G401.6 (cell line): Measurements from ENCODE around the gene TRIM45.
"Not testable (repeated sequence)": the region's sequence is repeated elsewhere in the genome, so short reads cannot be mapped to it uniquely, and the experiment has no call there.

Experiments used
- FAIRE-seq: peaks from 2 replicates; lab custom pipeline; 2012; peaks lifted over from hg19 to GRCh38; lab: Jason Lieb, UNC

TRIM45 gene

GRCh38 chr1:117128323-117129079 lies 7.0 kb upstream of the TRIM45 start:
- peak; percentile 31 for FAIRE-seq

GRCh38 chr1:117127795-117128194 lies 6.2 kb upstream of the TRIM45 start:
- no peak for FAIRE-seq

DNA sequence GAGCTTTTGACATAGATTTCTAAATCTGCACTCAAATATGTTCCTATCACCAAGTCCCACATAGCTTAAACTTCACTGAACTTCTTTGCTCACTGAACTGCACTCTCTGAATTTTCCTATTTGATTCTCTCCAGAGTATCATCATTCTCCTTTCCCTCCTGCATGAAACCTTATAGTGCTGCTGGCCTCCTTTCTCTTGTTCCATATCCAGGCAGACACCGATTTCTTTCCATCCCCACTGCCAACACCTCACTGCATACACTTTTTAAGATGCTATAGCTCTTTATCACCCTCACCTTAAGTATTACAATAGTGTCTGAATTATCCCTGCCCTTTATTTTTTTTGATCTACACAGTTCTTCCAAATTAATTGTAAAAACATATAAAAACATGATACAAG lies 3.1 kb upstream of the TRIM45 start:
- no peak for FAIRE-seq

DNA sequence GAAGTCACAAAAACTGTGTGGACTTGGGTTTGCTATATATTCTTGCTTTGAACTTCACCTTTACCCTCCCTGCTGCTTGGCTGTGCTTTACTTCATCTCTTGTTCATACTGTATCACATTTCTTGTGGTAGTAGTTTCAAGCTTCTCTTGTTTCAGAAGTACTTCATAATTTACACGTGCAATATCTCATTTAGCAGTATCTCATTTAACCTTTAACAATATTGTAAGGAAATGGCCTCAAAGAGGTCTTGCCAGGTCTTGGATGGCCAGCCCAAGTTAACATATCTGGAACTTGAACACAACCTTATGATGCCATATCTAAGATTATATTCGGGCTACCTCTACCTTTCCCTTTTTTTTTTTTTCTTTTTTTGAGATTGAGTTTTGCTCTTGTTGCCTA lies 1.7 kb upstream of the TRIM45 start:
- no peak for FAIRE-seq

DNA sequence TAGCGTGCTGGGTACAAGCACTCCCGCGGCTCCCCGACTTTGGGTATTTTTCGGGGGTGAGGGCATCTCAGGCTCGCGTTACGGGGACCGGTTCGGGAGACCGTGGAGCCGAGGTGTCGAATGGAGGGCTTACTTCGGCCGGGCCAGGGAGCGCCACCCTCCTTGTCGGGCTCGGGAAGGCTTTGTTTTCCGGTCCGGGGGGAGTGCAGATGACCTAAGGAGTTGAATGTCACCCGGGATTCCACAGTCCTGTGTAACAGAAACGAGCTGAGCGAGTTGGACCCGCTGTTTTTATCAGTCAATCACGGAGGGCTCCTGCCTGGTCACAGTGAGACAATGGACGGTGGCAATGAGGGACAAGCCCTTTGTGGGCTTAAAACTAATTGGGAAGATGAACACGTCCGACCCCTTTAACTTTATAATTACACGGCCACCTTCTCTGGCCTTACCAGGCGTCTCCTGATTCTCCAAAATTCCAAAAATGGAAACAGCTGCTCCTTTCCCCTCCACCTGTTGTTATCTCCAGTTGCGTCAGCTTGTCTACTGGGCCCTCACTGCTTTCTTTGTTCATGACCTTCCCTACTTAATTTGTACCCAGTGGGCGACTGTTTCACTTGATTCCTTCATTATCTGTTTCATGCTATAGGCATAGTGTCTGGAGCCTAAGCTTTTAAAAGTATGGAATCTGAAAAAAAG lies 929 bp upstream of the TRIM45 start:
- no peak for FAIRE-seq

DNA sequence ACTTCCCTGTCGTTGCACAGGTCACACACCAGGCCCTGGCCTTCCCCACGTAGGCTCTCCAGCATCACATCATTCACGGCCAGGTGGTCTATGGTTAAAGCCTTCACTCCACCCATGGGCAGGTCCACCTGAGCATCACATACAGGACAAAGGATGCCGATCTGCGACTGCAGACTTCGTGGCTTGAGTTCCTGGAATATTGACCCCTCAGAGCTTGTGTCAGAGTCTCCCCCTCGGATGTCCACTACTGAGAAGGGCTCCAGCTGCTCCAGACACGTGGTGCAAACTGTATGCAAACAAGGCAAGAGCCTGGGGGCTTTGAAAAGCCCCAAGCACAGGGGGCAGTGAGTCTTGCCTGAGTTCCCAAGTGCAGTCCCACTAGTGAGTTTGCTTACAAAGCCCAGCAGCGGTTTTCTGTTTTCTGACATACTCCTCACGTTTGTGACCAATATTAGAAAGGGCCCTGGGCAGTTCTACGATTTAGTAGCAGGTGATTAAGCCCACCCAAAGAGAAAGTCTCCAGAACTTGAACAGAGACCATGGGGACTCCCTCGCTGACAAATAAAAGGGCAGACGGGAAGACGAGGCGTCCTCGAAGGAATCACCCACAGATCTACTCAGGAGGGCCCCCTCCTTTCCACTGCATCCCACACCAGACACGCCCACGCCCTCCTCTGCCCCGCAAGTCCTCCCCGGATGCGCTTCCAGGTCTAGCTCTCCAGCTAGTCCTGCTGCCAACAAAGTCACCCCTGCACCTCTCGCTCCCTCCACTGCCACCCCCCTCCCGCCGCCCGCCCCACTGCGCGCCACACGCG lies 568 bp downstream of the TRIM45 start:
- no peak for FAIRE-seq

DNA sequence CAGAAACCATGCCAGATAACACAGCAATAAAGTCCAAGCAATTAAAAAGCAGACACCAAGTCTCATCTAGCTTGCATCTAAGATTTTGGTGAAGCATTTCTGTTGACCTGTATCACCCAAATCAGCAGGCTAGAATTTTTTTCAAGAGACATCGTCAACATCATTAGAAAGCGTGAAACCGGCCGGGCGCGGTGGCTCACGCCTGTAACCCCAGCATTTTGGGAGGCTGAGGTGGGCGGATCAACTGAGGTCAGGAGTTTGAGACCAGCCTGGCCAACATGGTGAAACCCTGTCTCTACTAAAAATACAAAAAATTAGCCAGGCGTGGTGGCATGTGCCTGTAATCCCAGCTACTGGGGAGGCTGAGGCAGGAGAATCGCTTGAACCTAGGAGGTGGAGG lies 2.4 kb downstream of the TRIM45 start:
- not testable (repeated sequence) for FAIRE-seq

DNA sequence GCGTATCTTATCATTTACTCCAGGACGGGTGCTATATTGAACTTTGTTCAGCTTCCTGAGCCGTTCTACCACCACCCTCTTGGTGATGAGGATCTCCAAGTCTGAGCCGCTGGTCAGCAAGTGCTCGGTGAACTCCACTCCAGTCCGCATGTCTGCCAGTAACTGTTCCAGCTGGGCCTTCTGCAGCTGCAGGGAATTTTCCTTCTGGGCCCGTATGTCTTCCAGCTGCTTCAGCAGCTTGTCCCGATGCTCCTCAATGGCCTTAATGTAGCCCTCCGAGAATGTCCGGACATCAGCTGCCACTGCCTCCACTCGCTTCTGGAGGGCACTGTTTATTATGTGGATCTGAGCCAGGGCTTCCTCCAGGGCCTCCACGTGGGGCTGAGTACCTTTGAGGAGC lies 3.4 kb downstream of the TRIM45 start:
- FAIRE-seq: no peak

- FAIRE-seq: no peak
These were observed 3.9 kb downstream of the TRIM45 start for GRCh38 chr1:117117697-117118096.

GRCh38 chr1:117116784-117117130 lies 4.8 kb downstream of the TRIM45 start:
- FAIRE-seq: no peak

DNA sequence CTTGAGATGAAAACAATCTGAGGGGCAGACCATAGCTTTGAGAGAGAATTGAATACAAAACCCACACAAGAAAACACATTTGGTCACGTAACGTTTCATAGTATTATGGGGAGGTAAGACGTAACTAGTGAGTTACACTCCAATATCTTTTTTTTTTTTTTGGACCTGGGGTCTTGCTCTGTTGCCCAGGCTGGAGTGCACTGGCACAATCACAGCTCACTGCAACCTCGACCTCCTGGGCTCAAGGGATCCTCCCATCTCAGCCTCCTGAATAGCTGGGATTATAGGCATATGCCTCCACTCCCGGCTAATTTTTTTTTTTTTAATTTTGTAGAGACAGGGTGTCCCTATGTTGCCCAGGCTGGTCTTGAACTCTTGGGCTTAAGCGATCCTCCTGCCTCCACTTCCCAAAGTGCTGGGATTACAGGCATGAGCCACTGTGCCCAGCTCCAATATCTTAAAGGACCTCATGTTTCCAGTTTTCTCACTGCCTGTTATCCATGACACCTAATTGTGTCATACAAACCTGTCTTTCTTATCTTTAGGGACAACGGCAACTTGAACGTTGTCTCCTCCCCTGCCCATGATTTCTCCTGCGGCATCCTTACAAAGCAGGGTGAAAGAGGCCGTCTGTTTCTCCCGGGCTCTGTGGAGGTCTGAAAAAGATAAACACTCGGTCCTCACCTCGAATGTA lies 5.3 kb downstream of the TRIM45 start:
- FAIRE-seq: no peak

GRCh38 chr1:117114877-117115276 lies 6.7 kb downstream of the TRIM45 start:
- no peak for FAIRE-seq

GRCh38 chr1:117113199-117113598 lies 8.3 kb downstream of the TRIM45 start:
- no peak for FAIRE-seq

DNA sequence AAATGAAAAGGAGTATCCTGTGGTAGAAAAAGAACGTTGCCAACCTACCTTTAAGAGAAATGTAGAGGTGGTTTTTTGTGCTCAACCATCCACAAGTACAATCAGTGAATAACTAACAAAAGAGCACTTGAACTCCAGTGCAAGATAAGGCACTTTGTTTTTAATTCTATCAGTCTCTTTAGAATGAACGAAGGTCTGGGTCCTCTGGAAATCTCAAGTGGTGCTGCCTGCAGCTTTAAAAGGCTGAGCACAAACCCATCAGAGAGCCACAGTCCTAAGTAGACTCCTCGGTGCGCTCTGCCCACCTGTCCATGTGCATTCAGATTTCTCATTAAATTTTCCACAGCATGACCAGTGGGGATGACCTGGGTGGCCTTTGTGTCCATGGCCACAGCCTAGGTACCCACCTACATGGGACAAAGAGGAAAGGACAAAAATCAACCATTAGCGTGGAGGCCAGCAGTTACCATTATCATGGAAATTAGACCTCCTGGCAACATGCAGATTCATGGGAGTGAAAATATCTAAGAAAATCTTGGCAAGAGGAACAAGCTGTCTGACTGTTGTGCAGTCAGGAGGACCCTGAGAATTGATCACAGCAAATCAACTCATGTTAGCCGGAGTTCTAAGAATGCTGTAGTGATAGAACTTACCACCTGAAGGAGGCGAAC lies 9.4 kb downstream of the TRIM45 start:
- no peak for FAIRE-seq

- no peak for FAIRE-seq
These were observed 10.8 kb downstream of the TRIM45 start for GRCh38 chr1:117110774-117111173.

- no peak for FAIRE-seq
These were observed 14.2 kb downstream of the TRIM45 start for GRCh38 chr1:117107364-117107763.

GRCh38 chr1:117106478-117106877 lies 15.1 kb downstream of the TRIM45 start:
- FAIRE-seq: no peak

GRCh38 chr1:117105722-117106121 lies 15.8 kb downstream of the TRIM45 start:
- FAIRE-seq: no peak

DNA sequence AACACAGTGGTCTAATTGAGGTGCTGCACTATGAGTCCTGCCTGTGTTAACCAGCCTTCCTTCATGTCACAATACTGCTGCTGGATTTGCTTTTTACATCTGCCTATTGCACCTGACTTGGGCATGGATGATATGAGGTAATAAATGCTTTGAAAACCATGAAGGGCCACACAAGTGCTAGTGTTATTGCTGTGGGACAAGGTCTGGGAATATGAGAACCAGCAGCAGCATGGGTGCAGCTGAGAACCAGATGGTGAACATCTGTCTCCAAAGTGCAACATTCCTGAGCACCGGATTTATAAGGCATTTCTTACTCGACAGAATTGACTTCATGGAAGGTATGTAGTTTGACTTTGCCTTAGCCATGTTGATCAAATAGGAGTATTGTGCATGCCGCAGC lies 16.6 kb downstream of the TRIM45 start:
- no peak for FAIRE-seq

DNA sequence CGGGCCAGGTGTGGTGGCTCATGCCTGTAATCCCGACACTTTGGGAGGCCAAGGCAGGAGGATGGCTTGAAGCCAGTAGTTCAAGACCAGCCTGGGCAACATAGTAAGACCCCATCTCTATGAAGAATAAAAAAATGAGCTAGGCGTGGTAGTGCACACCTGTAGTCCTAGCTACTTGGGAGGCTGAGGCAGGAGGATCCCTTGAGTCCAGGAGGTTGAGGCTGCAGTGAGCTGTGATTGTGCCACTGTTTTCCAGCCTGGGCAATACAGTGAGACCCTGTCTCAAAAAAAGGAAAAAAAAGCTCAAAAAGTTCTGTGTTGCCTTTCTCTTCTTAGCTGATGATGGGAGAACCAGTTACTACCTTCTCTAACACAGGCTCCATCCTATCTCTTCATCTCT lies 19.7 kb downstream of the TRIM45 start:
- FAIRE-seq: not testable (repeated sequence)

DNA sequence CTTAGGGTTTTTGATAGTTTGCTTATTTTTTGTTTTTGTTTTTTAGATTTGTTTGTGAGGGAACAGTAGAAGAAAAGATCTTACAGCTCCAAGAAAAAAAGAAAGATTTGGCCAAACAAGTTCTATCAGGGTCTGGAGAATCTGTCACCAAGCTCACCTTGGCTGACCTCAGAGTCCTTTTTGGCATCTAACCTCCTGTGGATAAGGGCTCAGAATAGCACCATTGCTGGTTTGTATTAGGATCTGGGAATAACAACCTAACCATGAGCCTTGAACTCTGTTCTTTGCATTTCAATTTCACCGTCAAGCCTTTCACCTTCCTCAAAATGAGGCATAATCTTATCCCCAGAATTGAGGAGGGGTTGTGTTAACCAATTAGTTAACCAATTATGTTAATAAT lies 20.2 kb downstream of the TRIM45 start:
- FAIRE-seq: no peak

- no peak for FAIRE-seq
These were observed 23.2 kb downstream of the TRIM45 start for GRCh38 chr1:117098287-117098890.
